ENCODE measurements around the gene ARNT2. TPM values are rescaled to one million over a fixed set of nuclear protein-coding genes. Genes with fewer than 3 reads are reported as not detected.

ARNT2 gene
- total and polyA plus RNA-seq, 2 experiments from 2014 or later: 4.6 to 11.6 TPM

- H3K27me3 Mint-ChIP-seq (ENCODE audit: insufficient read depth, low read depth, poor library complexity): peaks cover 4% of the 10 kb centered on the region
- Histone ChIP-seq H2AFZ (no peak overlapping the region), H4K20me1 (replicated peaks; ENCODE audit: insufficient read depth) (no peaks in the 10 kb centered on the region), H3K4me1 (ENCODE audit: insufficient read depth) (no peaks in the 10 kb centered on the region), H3K27ac (ENCODE audit: low read depth) (no peak overlapping the region), H3K4me2 (no peak overlapping the region), H3K27me3 (ENCODE audit: insufficient read depth) (no peaks in the 10 kb centered on the region), H3K4me3 (no peak overlapping the region), H3K36me3 (ENCODE audit: insufficient read depth) (no peaks in the 10 kb centered on the region), H3K79me2 (replicated peaks; ENCODE audit: insufficient read depth) (no peaks in the 10 kb centered on the region), H3K9me2 (ENCODE audit: insufficient read depth) (0 out of 2 replicates have a peak, but pooled peaks cover 4% of the 10 kb centered on the region), H3F3A (replicated peaks; ENCODE audit: low read depth) (no peaks in the 10 kb centered on the region)
- H3K4me1 Mint-ChIP-seq: peaks cover 14% of the 10 kb centered on the region
- no peak overlapping the region for H3K4me3 Mint-ChIP-seq
- H3K9me3 Mint-ChIP-seq: no peaks in the 10 kb centered on the region
- no peak for TF ChIP-seq CREB1 (CRISPR knock-in tag; IDR thresholded peaks at IDR 0.05; ENCODE audit: low read depth)
- no peak for TF ChIP-seq ETS1 (IDR thresholded peaks at IDR 0.05)
- TF ChIP-seq CTCF (conservative IDR thresholded peaks at IDR 0.05; ENCODE audit: low read depth in 2 of 2): no peak
- no peak for ATAC-seq
- no peak overlapping the region for H3K27ac Mint-ChIP-seq
- H3K36me3 Mint-ChIP-seq (ENCODE audit: low read depth): no peaks in the 10 kb centered on the region
- no peak for DNase-seq (ENCODE audit: low spot score)
Measured at GRCh38 chr15:80489030-80489594, 84.9 kb downstream of the ARNT2 start.

GRCh38 chr15:80490431-80490990 lies 86.3 kb downstream of the ARNT2 start:
- 0 out of 2 replicates have a peak, but pooled peaks cover 7% of the 10 kb centered on the region for H3K9me2 ChIP-seq (ENCODE audit: insufficient read depth)
- peaks cover 21% of the 10 kb centered on the region; the same call in 2 of the 3 replicates for H3K4me1 Mint-ChIP-seq
- no peak overlapping the region for H3K4me3 ChIP-seq
- H4K20me1 ChIP-seq (replicated peaks; ENCODE audit: insufficient read depth): no peaks in the 10 kb centered on the region
- no peak for ATAC-seq
- H3K27ac Mint-ChIP-seq: no peak overlapping the region
- no peak for TF ChIP-seq ZNF331 (CRISPR knock-in tag; IDR thresholded peaks at IDR 0.05; ENCODE audit: low read depth)
- TF ChIP-seq EZH2 (IDR thresholded peaks at IDR 0.05; ENCODE audit: low read depth, unreplicated experiment): no peak
- TF ChIP-seq JUNB (IDR thresholded peaks at IDR 0.05; ENCODE audit: unreplicated experiment): no peak
- no peak for TF ChIP-seq REST (IDR thresholded peaks at IDR 0.05; ENCODE audit: unreplicated experiment)
- no peak for TF ChIP-seq ETS1 (IDR thresholded peaks at IDR 0.05)
- no peak for TF ChIP-seq NANOG (IDR thresholded peaks at IDR 0.05; ENCODE audit: borderline replicate concordance)
- no peak for TF ChIP-seq EZH2phosphoT487 (IDR thresholded peaks at IDR 0.05; ENCODE audit: unreplicated experiment)
- no peak for TF ChIP-seq CREB1 (CRISPR knock-in tag; IDR thresholded peaks at IDR 0.05; ENCODE audit: low read depth)
- TF ChIP-seq CTCF (conservative IDR thresholded peaks at IDR 0.05; ENCODE audit: low read depth in 2 of 2): no peak
- TF ChIP-seq STAT1 (IDR thresholded peaks at IDR 0.05; ENCODE audit: unreplicated experiment): no peak
- H3K27ac ChIP-seq (ENCODE audit: low read depth): no peak overlapping the region
- no peak overlapping the region for H3K4me3 Mint-ChIP-seq
- no peaks in the 10 kb centered on the region for H3K27me3 ChIP-seq (ENCODE audit: insufficient read depth)
- peaks cover 6% of the 10 kb centered on the region; the same call in 1 of the 2 replicates for H3K4me1 ChIP-seq (ENCODE audit: insufficient read depth)
- H3K27me3 Mint-ChIP-seq (ENCODE audit: insufficient read depth, low read depth, poor library complexity): peaks cover 2% of the 10 kb centered on the region
- H3K79me2 ChIP-seq (replicated peaks; ENCODE audit: insufficient read depth): no peaks in the 10 kb centered on the region
- H3F3A ChIP-seq (replicated peaks; ENCODE audit: low read depth): no peaks in the 10 kb centered on the region
- no peaks in the 10 kb centered on the region for H3K9me3 Mint-ChIP-seq
- H3K36me3 ChIP-seq (ENCODE audit: insufficient read depth): no peaks in the 10 kb centered on the region
- H2AFZ ChIP-seq: no peak overlapping the region
- no peaks in the 10 kb centered on the region for H3K36me3 Mint-ChIP-seq (ENCODE audit: low read depth)
- DNase-seq (ENCODE audit: low spot score): no peak
- no peak overlapping the region for H3K4me2 ChIP-seq
